H1 (cell line): ENCODE measurements around the gene DNAAF8. TPM values are rescaled to one million over a fixed set of nuclear protein-coding genes. Genes with fewer than 3 reads are reported as not detected.

Source experiments
- CTCF ChIA-PET: fragments of 300-600 bp; sonication (Branson Sonifier 250); formaldehyde crosslinking; loops from one replicate; lab custom pipeline; 2021; ENCODE audit not compliant: partially characterized antibody; lab: Charles Lee
- POLR2A ChIA-PET: fragments of 300-600 bp; sonication (Branson Sonifier 250); formaldehyde crosslinking; loops from one replicate; lab custom pipeline; 2021; ENCODE audit warnings: inconsistent platforms; ENCODE audit not compliant: partially characterized antibody; lab: Charles Lee
- DNase-seq, 2 experiments: peaks; one replicate each; pipeline versions ENCODE4 v3.0.0 to v3.0.0-alpha.2; 2010 to 2022; ENCODE audit warnings: low spot score in 2 of 2, low read depth in 1 of 2, mixed read lengths in 1 of 2
- FAIRE-seq: peaks from 2 replicates; lab custom pipeline; 2011; peaks lifted over from hg19 to GRCh38; lab: Jason Lieb, UNC
- H2AFZ ChIP-seq: 2 replicates; pipeline ENCODE4 v1.8.1; 2012; ENCODE audit warnings: low read length, inconsistent platforms
- H2AK5ac ChIP-seq: 2 replicates; pipeline ENCODE4 v1.6.1; 2013; ENCODE audit warnings: low read depth, low read length
- H2BK120ac ChIP-seq: replicated peaks from 2 replicates; pipeline ENCODE3; 2013; ENCODE audit warnings: low read depth, low read length, inconsistent platforms
- H2BK12ac ChIP-seq: 2 replicates; pipeline ENCODE4 v1.6.1; 2013; ENCODE audit warnings: low read depth, low read length
- H2BK15ac ChIP-seq: 2 replicates; pipeline ENCODE4 v1.6.1; 2013; ENCODE audit warnings: low read length
- H2BK20ac ChIP-seq: 2 replicates; pipeline ENCODE4 v1.6.1; 2013; ENCODE audit warnings: low read length
- H2BK5ac ChIP-seq: 2 replicates; pipeline ENCODE4 v1.6.1; 2013; ENCODE audit warnings: low read depth, low read length
- H3K14ac ChIP-seq: 2 replicates; pipeline ENCODE4 v1.6.1; 2013; ENCODE audit warnings: inconsistent platforms; ENCODE audit not compliant: insufficient read length
- H3K18ac ChIP-seq: 2 replicates; pipeline ENCODE4 v1.6.1; 2013; ENCODE audit warnings: low read length; ENCODE audit errors: extremely low read depth
- H3K23ac ChIP-seq: 2 replicates; pipeline ENCODE4 v1.6.1; 2013; ENCODE audit warnings: inconsistent platforms; ENCODE audit not compliant: insufficient read length
- H3K23me2 ChIP-seq: 2 replicates; pipeline ENCODE4 v1.6.1; 2013; ENCODE audit warnings: low read depth, low read length
- H3K27ac ChIP-seq: 2 replicates; pipeline ENCODE4 v1.6.1; 2011; ENCODE audit warnings: low read depth, low read length, inconsistent platforms
- H3K27me3 ChIP-seq, 4 experiments: replicated peaks in 1 of 4; 1 replicate in 1 of 4; 2 replicates in 3 of 4; pipeline versions ENCODE4 v1.6.1 to v1.8.1; 2011 to 2013; ENCODE audit warnings: low read length in 3 of 4, mild to moderate bottlenecking in 3 of 4, inconsistent platforms in 2 of 4, mixed read lengths in 2 of 4, moderate library complexity in 1 of 4; ENCODE audit not compliant: control insufficient read depth in 3 of 4, insufficient read depth in 3 of 4; ENCODE audit errors: extremely low read depth in 1 of 4
- H3K36me3 ChIP-seq, 4 experiments: 2 replicates each; pipeline versions ENCODE4 v1.6.1 to v1.8.1; 2011 to 2013; ENCODE audit warnings: mild to moderate bottlenecking in 4 of 4, low read length in 3 of 4, moderate library complexity in 2 of 4, control low read depth in 1 of 4, inconsistent platforms in 1 of 4; ENCODE audit not compliant: insufficient read depth in 4 of 4, control insufficient read depth in 2 of 4
- H3K4ac ChIP-seq: replicated peaks from 2 replicates; pipeline ENCODE3; 2013; ENCODE audit warnings: low read length, low read depth, mixed read lengths, inconsistent platforms; ENCODE audit not compliant: insufficient read length
- H3K4me1 ChIP-seq, 4 experiments: replicated peaks in 1 of 4; 1 replicate in 1 of 4; 2 replicates in 3 of 4; pipeline versions ENCODE4 v1.6.1 to v1.8.1; 2011 to 2013; ENCODE audit warnings: low read length in 3 of 4, inconsistent platforms in 2 of 4, mixed read lengths in 1 of 4; ENCODE audit not compliant: insufficient read depth in 4 of 4, control insufficient read depth in 3 of 4
- H3K4me2 ChIP-seq, 2 experiments: 2 replicates each; pipeline versions ENCODE4 v1.6.1 to v1.8.1; 2011 to 2013; ENCODE audit warnings: low read depth in 2 of 2, low read length in 2 of 2, control low read depth in 1 of 2, inconsistent platforms in 1 of 2, mild to moderate bottlenecking in 1 of 2; ENCODE audit not compliant: insufficient read depth in 1 of 2
- H3K4me3 ChIP-seq, 4 experiments: fragments of 200-600, 300-600 bp in 1 of 4; sonication (generic), shearing (Covaris generic), sonication (Bioruptor Twin) in 1 of 4; 2 replicates each; pipeline versions ENCODE4 v1.5.1 to v1.8.1; 2011 to 2016; ENCODE audit warnings: low read length in 4 of 4, low read depth in 3 of 4, control low read depth in 2 of 4, inconsistent platforms in 2 of 4, mild to moderate bottlenecking in 2 of 4, mixed read lengths in 1 of 4, moderate library complexity in 1 of 4; ENCODE audit not compliant: insufficient read depth in 2 of 4; ENCODE audit errors: extremely low read depth in 1 of 4
- H3K56ac ChIP-seq: replicated peaks from 2 replicates; pipeline ENCODE3; 2013; ENCODE audit warnings: low read depth, mild to moderate bottlenecking, mixed read lengths, low read length, inconsistent platforms; ENCODE audit not compliant: insufficient read length
- H3K79me1 ChIP-seq: 2 replicates; pipeline ENCODE4 v1.6.1; 2013; ENCODE audit warnings: low read depth, low read length, control low read depth
- H3K79me2 ChIP-seq, 2 experiments: 2 replicates each; pipeline versions ENCODE4 v1.6.1 to v1.8.1; 2012 to 2013; ENCODE audit warnings: low read length in 2 of 2, mild to moderate bottlenecking in 2 of 2, inconsistent platforms in 1 of 2; ENCODE audit not compliant: insufficient read depth in 2 of 2, control insufficient read depth in 1 of 2
- H3K9ac ChIP-seq, 4 experiments: replicated peaks in 1 of 4; 1 replicate in 1 of 4; 2 replicates in 3 of 4; pipeline versions ENCODE4 v1.6.1 to v1.8.1; 2011 to 2013; ENCODE audit warnings: low read depth in 3 of 4, low read length in 3 of 4, control low read depth in 2 of 4, mild to moderate bottlenecking in 2 of 4, moderate library complexity in 2 of 4, inconsistent platforms in 1 of 4; ENCODE audit errors: extremely low read depth in 1 of 4
- H3K9me3 ChIP-seq, 2 experiments: 2 replicates each; pipeline versions ENCODE4 v1.6.1 to v1.8.1; 2012 to 2013; ENCODE audit warnings: mild to moderate bottlenecking in 2 of 2, moderate library complexity in 2 of 2, control low read depth in 1 of 2, inconsistent platforms in 1 of 2, low read depth in 1 of 2, low read length in 1 of 2, mixed read lengths in 1 of 2; ENCODE audit not compliant: insufficient read depth in 2 of 2
- H4K20me1 ChIP-seq, 2 experiments: replicated peaks in 1 of 2; 2 replicates each; pipeline versions ENCODE3 to v1.8.1; 2011 to 2013; ENCODE audit warnings: inconsistent platforms in 2 of 2, low read length in 2 of 2, mild to moderate bottlenecking in 1 of 2; ENCODE audit not compliant: insufficient read depth in 2 of 2, control insufficient read depth in 1 of 2
- H4K5ac ChIP-seq: 2 replicates; pipeline ENCODE4 v1.6.1; 2013; ENCODE audit warnings: low read length, low read depth, mixed read lengths, inconsistent platforms; ENCODE audit not compliant: insufficient read length
- H4K8ac ChIP-seq: 2 replicates; pipeline ENCODE4 v1.8.0; 2013; ENCODE audit warnings: mild to moderate bottlenecking, moderate library complexity, low read length, inconsistent platforms; ENCODE audit not compliant: insufficient read depth; ENCODE audit errors: extremely low read depth
- H4K91ac ChIP-seq: replicated peaks from 2 replicates; pipeline ENCODE3; 2013; ENCODE audit warnings: low read length, mixed read lengths, inconsistent platforms; ENCODE audit not compliant: insufficient read length
- POLR2A ChIP-seq, 2 experiments: IDR thresholded peaks; 1 replicate in 1 of 2; 2 replicates in 1 of 2; pipeline ENCODE4 v1.6.1; 2011; ENCODE audit warnings: low read depth in 2 of 2, low read length in 2 of 2, mild to moderate bottlenecking in 2 of 2; ENCODE audit errors: control extremely low read depth in 1 of 2
- POLR2AphosphoS5 ChIP-seq: IDR thresholded peaks from 2 replicates; pipeline ENCODE4 v1.6.1; 2011; ENCODE audit warnings: low read depth, low read length
- TAF7 ChIP-seq: optimal IDR thresholded peaks from 2 replicates; pipeline ENCODE3; 2011; ENCODE audit warnings: low read depth, mild to moderate bottlenecking, inconsistent platforms, low read length, moderate library complexity, borderline replicate concordance
- WGBS, 2 experiments: shearing (Covaris generic) in 1 of 2; methylation state at CpG; one replicate each; pipeline versions ENCODE4 v1.1.6 to v1.1.7; 2013 to 2015; ENCODE audit warnings: low lambda C conversion rate in 2 of 2, mixed read lengths in 2 of 2, inconsistent platforms in 1 of 2, low coverage in 1 of 2, missing lambda C conversion rate in 1 of 2; ENCODE audit not compliant: insufficient replicate concordance in 2 of 2, insufficient coverage in 1 of 2, insufficient read length in 1 of 2; ENCODE audit errors: extremely low coverage in 1 of 2, missing lambda C conversion rate in 1 of 2; 5-methylcytosine and 5-hydroxymethylcytosine counted together
- polyA plus RNA-seq, 7 experiments: library from polyadenylated mRNA; depleted of rRNA in 3 of 7; stranded (reverse) in 5 of 7; unstranded in 2 of 7; fragments of >200 nt in 5 of 7; fragments of 200-250 nt in 2 of 7; gene quantifications; 1 replicate in 5 of 7; 2 replicates in 1 of 7; 4 replicates in 1 of 7; pipeline versions ENCODE4 v1.2.1 to v1.2.3, GENCODE V29; 2011 to 2013; ENCODE audit warnings: missing spikeins in 2 of 7, mixed read lengths in 2 of 7
- total RNA-seq: library from RNA; stranded (reverse); fragmentation: NEBNext Ultra II Directional; extraction: Animal tissue kit (Norgen Biotek cat#: 25700); gene quantifications from 2 replicates; pipeline ENCODE4 v1.2.1, GENCODE V29; 2021

DNAAF8 gene
- total and polyA plus RNA-seq, 2 of the 8 experiments (the other 6 are each of a cell fraction or from before 2014, with no cell fraction given): 0.39 TPM; not detected in 1

DNA sequence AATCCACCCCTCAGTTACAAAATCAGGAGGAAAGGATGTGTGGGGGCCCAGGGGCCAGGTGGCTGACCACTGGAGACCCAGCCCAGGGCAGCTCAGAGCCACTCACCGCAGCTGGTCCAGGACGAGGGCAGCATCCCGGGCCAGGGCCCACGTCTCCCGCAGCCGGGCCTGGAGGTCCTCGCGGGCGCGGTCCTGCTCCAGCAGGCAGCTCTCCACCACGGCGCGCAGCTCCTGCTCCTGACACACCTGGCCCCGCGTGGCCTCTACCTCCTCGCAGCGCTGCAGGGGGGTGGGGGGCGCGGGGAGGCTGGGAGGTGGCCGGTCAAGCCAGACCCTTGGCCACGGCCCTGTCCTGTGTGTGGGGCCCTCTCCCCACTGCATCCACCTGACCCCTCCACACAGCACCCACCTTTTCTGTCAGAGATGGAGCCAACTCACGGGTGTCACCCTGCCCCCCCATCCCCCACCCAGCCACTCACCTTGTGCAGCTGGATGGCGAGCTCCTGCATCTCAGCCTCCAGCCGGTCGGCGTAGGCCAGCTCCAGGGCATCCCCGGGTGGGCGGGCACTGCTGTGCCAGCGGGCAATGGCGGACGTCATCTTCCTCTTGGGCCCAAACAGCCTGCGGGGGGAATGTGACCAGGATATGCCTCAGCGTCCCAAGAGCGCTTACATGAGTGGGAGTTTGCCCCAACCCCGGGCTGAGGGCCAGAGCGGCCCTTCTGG is 35.9 kb upstream of the DNAAF8 start:
- Histone ChIP-seq H3K56ac (no peak overlapping the region), H3K23ac (no peak overlapping the region), H3K9ac (no peak overlapping the region; a peak in 1 of 7 replicates), H3K27ac (no peak overlapping the region), H2AFZ (no peak overlapping the region), H3K79me1 (no peaks in the 10 kb centered on the region), H3K4me1 (no peaks in the 10 kb centered on the region; a peak in 2 of 7 replicates), H2BK20ac (no peak overlapping the region), H2AK5ac (no peak overlapping the region), H3K27me3 (no peaks in the 10 kb centered on the region), H2BK5ac (no peak overlapping the region), H3K36me3 (peaks cover 21 to 43% (median 41%) of the 10 kb centered on the region in 4 experiments), H4K91ac (no peak overlapping the region), H4K5ac (no peak overlapping the region), H2BK120ac (no peak overlapping the region), H3K4ac (no peak overlapping the region), H2BK12ac (no peak overlapping the region), H3K9me3 (no peaks in the 10 kb centered on the region), H3K23me2 (peaks cover 4% of the 10 kb centered on the region; the same call in 1 of the 2 replicates), H4K8ac (peak overlapping the region; percentile 21; the same call in 1 of the 2 replicates), H3K79me2 (peaks cover 0 to 2% of the 10 kb centered on the region in 2 experiments; a peak in 1 of 4 replicates), H4K20me1 (peaks cover 0 to 19% of the 10 kb centered on the region in 2 experiments), H3K4me2 (no peak overlapping the region), H3K4me3 (no peak overlapping the region), H3K18ac (no peak overlapping the region), H3K14ac (no peak overlapping the region), H2BK15ac (no peak overlapping the region)
- TF ChIP-seq POLR2AphosphoS5: 0 out of 2 replicates have a peak, but pooled peaks have one; percentile 19
- no peak for TF ChIP-seq TAF7
- 0 out of 3 replicates have a peak, but pooled peaks of 1 of the 2 experiments have one; percentile 25 for TF ChIP-seq POLR2A (IDR thresholded peaks at IDR 0.05; ENCODE audit: control extremely low read depth in 1 of 2, low read depth in 2 of 2, low read length in 2 of 2)
- WGBS, 2 experiments: 98% methylated on average over 21 of the region's 36 CpGs; no CpG with 5 or more reads in 1 of the 2 experiments
- DNase-seq (no peak), FAIRE-seq (no peak)
- ChIA-PET POLR2A (interaction anchor here (0.5 to 1.2 kb wide), 6 partner anchors 8 to 149 kb away, joined by 3 read pairs; partner anchors contain the start of genes GLYR1 and UBN1), CTCF (interaction anchor here (0.7 to 1.0 kb wide), 2 partner anchors 11 to 18 kb away, joined by 3 to 5 read pairs; no protein-coding TSS in a partner anchor)
